NCI-H446 treated with DMSO at 0.1 percent for 48 hours (cell line): ENCODE measurements around the gene UBASH3A.

ENCODE experiments used
- DNase-seq: peaks from one replicate; lab custom pipeline; 2025; lab: John Stamatoyannopoulos, UW

UBASH3A gene

GRCh38 chr21:42430521-42430920 lies 26.8 kb downstream of the UBASH3A start:
- no peak for DNase-seq

- no peak for DNase-seq
These were observed 27.5 kb downstream of the UBASH3A start for GRCh38 chr21:42431196-42431595.

GRCh38 chr21:42432695-42433094 lies 29.0 kb downstream of the UBASH3A start:
- no peak for DNase-seq

GRCh38 chr21:42433946-42434551 lies 30.3 kb downstream of the UBASH3A start:
- DNase-seq = no peak

- DNase-seq = no peak
These were observed 31.2 kb downstream of the UBASH3A start for GRCh38 chr21:42434884-42435283.

GRCh38 chr21:42435401-42435800 lies 31.7 kb downstream of the UBASH3A start:
- DNase-seq = no peak

GRCh38 chr21:42435833-42436232 lies 32.1 kb downstream of the UBASH3A start:
- DNase-seq = no peak

GRCh38 chr21:42436914-42437313 lies 33.2 kb downstream of the UBASH3A start:
- DNase-seq = no peak

GRCh38 chr21:42437786-42438185 lies 34.1 kb downstream of the UBASH3A start:
- no peak for DNase-seq

- no peak for DNase-seq
These were observed 34.9 kb downstream of the UBASH3A start for GRCh38 chr21:42438316-42439205.

- DNase-seq = no peak
These were observed 35.8 kb downstream of the UBASH3A start for GRCh38 chr21:42439284-42440186.

GRCh38 chr21:42440187-42440792 lies 36.6 kb downstream of the UBASH3A start:
- DNase-seq = no peak

GRCh38 chr21:42441963-42442362 lies 38.3 kb downstream of the UBASH3A start:
- DNase-seq = no peak

GRCh38 chr21:42443181-42443785 lies 39.6 kb downstream of the UBASH3A start:
- DNase-seq = no peak

GRCh38 chr21:42443876-42444744 lies 40.4 kb downstream of the UBASH3A start:
- DNase-seq = no peak

GRCh38 chr21:42444745-42445059 lies 41.0 kb downstream of the UBASH3A start:
- DNase-seq = no peak

GRCh38 chr21:42445311-42445710 lies 41.6 kb downstream of the UBASH3A start:
- no peak for DNase-seq

GRCh38 chr21:42446531-42446930 lies 42.8 kb downstream of the UBASH3A start:
- no peak for DNase-seq

- DNase-seq = no peak
These were observed 43.5 kb downstream of the UBASH3A start for GRCh38 chr21:42447182-42447581.

- DNase-seq = no peak
These were observed 44.0 kb downstream of the UBASH3A start for GRCh38 chr21:42447732-42448131.

GRCh38 chr21:42448686-42449085 lies 45.0 kb downstream of the UBASH3A start:
- DNase-seq = no peak
